Hematopoietic multipotent progenitor cell treated with erythropoietin and hydrocortisone succinate and interleukin-3 and kit ligand, for 8 days (in vitro differentiated cells): ENCODE data around the gene MYO7A.

ENCODE experiments used
- DNase-seq: peaks from one replicate; pipeline ENCODE4 v3.0.0-alpha.2; 2015

The MYO7A gene

GRCh38 chr11:77230878-77231605 is 103.0 kb downstream of the MYO7A start:
- DNase-seq: no peak

- no peak for DNase-seq
Measured at GRCh38 chr11:77231800-77232199, 103.8 kb downstream of the MYO7A start.

DNA sequence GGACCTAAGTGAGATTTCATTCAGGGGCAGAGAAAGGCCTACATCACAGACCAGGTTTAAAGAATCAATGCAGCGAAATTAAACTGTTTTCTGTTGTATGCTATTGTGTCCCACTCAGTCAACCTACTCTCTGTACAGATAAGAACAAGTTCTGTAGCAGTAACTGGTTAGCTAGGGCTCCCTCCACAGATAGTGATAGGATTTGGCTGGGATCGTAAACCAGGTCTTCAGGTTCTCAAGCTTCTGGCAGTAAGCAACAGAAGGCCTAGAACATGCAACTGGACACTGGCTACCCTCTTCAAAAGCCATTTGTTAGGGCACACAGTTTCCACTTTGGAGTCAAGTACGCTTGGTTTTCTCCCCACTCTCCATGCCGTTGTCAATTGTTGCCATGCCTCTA is 104.2 kb downstream of the MYO7A start:
- no peak for DNase-seq

DNA sequence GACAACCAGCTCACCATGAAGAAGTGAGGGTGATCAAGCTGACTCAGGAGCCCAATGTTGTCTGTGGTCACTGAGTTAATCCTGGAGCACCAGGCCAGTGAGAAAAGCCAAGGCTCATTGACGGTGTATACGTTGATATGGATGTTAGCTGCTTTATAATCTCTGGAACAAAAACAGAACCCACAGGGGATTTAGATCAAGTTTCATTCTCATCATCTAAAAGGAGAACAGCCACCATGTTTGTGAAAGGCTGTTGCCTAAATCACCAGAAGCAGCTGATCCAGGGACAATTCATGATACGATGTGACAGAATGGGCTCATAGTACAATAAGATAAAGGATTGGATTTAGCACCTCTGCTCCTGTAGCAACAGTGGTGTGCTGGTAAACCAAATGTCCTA is 105.0 kb downstream of the MYO7A start:
- no peak for DNase-seq

- DNase-seq: no peak
Measured at GRCh38 chr11:77236901-77237300, 108.9 kb downstream of the MYO7A start.

- no peak for DNase-seq
Measured at GRCh38 chr11:77244277-77245027, 116.4 kb downstream of the MYO7A start.

DNA sequence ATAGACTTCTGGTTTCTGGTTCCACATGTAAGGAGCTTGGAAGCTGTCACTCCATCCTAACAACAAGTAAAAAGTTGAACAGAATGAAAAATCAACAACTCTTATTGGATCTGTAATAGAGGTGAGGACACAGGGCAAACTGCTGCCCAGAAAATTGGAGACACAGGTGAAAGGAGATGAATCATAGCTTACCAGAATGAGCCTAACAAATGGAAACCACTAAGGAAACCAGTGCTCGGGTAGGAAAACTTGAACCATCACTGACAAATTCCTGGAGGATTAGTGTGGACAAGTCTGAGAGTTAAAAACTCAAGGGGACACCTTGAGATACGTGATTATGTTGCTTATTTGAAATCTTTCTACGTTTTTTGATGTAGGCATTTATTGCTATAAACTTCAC is 121.4 kb downstream of the MYO7A start:
- DNase-seq: no peak

GRCh38 chr11:77250881-77251640 is 123.0 kb downstream of the MYO7A start:
- DNase-seq: no peak

- no peak for DNase-seq
Measured at GRCh38 chr11:77252555-77253270, 124.7 kb downstream of the MYO7A start.

DNA sequence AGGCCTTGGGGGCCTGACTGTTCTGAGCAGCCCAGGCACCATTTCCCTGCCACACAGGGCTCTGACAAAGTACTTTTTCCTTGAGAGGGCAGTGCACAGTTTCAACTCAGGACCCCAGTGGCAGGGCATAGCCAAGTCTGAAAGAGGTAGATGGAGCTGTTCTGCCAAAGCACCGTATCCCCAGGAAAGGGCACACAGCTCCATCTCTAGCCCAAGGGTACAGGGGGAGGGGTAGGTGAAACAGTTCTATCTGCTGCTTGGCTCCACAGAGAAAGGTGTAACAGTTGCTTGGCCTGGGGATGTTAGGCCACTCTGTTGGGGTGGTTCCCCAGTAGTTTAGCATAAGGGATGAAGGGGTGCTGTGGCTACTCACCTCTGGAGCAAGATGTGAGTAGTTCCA is 125.6 kb downstream of the MYO7A start:
- DNase-seq: no peak

DNA sequence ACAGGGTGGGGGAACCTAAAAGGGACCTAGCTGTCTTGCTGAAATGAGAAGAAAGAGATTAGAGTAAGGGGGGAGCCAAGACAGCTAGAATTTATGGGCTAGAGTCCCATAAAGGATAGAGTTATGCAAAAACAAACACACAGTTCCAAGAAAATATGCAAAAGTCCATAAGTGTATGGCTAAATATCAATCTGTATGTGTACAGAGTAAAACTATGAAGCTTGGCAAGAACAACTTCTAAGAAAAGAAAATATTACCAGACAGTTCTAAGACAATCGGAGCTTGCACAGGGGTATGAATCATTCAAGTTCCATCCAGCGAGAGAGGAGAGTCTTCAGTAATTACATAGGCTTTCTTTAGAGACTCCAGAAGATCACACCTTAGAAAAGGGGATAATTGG is 131.6 kb downstream of the MYO7A start:
- DNase-seq: no peak

GRCh38 chr11:77262803-77263202 is 134.8 kb downstream of the MYO7A start:
- DNase-seq: no peak
